ENCODE data around the gene APOBEC4. TPM values are rescaled to one million over a fixed set of nuclear protein-coding genes. Genes with fewer than 3 reads are reported as not detected.
A peak's percentile ranks its signal among the peaks of the same experiment; 100 is the strongest.

The APOBEC4 gene
- total RNA-seq, 1 experiment from 2014 or later, result not detected

DNA sequence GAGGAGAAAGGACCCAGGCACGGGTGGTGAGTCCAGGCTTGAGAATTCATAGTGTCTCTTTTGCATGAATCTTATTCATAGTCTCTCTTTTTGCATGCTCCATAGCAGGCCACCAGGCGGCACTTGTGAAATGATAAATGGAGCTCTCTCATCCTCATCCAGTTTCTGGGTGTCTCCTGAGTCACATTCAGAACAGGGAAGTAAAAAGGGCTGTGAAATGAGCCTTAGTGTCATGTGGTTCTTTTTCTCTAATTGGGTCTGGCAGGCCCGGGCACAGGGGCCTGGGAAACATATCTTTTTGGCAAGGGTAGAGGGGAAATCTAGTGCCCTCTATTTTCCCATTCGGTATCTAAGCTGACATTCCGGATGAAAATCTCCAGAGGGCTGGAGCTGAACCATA, 43.8 kb downstream of the APOBEC4 start:
- Histone ChIP-seq H3K4me1 (no peaks in the 10 kb centered on the region), H3K9me3 (no peaks in the 10 kb centered on the region), H3K27me3 (replicated peaks; ENCODE audit: control insufficient read depth, insufficient read depth, low read length) (no peaks in the 10 kb centered on the region), H3K4me3 (ENCODE audit: low read depth, low read length) (no peak overlapping the region), H3K36me3 (ENCODE audit: control insufficient read depth, insufficient read depth, low read length) (no peaks in the 10 kb centered on the region)
- Mint-ChIP-seq H3K4me3 (ENCODE audit: unreplicated experiment) (no peak overlapping the region), H3K36me3 (ENCODE audit: insufficient read depth, unreplicated experiment) (no peaks in the 10 kb centered on the region), H3K27me3 (ENCODE audit: insufficient read depth, unreplicated experiment) (no peaks in the 10 kb centered on the region), H3K4me1 (ENCODE audit: low read depth, unreplicated experiment) (no peaks in the 10 kb centered on the region), H3K27ac (ENCODE audit: unreplicated experiment) (peak overlapping the region; percentile 49), H3K9me3 (ENCODE audit: unreplicated experiment) (no peaks in the 10 kb centered on the region)
- BruUV-seq (replicated peaks), result no TSS peak
- intact Hi-C loops (cut with micrococcal nuclease; ENCODE audit: unreplicated experiment), result loop anchor here (1.0 kb wide), 3 partner anchors 14 to 307 kb away; no protein-coding TSS in a partner anchor
- DNase-seq, result peak; percentile 50 to 59
- ChIA-PET POLR2A (no interaction called here), CTCF (interaction anchor here (0.5 to 1.8 kb wide), 11 partner anchors 10 to 329 kb away, joined by 3 to 16 read pairs (median 5); no protein-coding TSS in a partner anchor)
- TF ChIP-seq, protein P1, sequence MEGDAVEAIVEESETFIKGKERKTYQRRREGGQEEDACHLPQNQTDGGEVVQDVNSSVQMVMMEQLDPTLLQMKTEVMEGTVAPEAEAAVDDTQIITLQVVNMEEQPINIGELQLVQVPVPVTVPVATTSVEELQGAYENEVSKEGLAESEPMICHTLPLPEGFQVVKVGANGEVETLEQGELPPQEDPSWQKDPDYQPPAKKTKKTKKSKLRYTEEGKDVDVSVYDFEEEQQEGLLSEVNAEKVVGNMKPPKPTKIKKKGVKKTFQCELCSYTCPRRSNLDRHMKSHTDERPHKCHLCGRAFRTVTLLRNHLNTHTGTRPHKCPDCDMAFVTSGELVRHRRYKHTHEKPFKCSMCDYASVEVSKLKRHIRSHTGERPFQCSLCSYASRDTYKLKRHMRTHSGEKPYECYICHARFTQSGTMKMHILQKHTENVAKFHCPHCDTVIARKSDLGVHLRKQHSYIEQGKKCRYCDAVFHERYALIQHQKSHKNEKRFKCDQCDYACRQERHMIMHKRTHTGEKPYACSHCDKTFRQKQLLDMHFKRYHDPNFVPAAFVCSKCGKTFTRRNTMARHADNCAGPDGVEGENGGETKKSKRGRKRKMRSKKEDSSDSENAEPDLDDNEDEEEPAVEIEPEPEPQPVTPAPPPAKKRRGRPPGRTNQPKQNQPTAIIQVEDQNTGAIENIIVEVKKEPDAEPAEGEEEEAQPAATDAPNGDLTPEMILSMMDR (IDR thresholded peaks at IDR 0.05; ENCODE audit: insufficient read depth in 1 of 2, low read depth in 1 of 2, low read length in 1 of 2, severe bottlenecking in 1 of 2, unreplicated experiment in 1 of 2), result peak; percentile 41 to 61

DNA sequence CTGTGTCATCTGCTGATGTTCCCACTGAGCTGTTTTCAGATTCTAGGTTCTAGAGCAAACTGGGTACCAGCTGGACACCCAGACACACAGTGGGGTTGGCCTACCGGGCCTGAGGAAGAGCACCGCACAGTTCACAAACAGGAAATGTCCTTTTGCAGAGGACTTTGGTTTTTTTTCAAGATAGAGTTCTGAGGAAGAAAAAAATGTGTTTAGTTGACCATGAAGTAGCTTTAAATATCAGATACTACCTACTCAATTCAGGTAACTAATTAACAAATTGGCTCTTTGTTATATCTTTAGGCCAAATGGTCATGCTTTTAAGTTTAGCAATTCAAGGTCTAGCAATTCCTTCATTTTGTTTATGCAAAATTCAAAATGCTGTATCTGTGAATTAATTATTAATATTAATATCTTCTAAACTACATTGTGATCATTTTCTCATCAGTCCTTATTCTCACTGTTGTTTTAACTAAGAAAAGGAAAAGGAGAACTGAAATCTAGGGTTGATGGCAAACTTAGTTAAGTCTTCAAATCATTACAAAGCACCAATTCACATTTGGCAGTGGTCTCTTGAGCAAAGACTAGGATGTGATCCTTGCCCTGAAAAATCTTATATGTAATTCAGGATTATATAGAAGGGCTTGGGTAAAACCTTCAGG, 45.7 kb downstream of the APOBEC4 start:
- no peak overlapping the region for H3K4me3 ChIP-seq (ENCODE audit: low read depth, low read length)
- TF ChIP-seq, protein P1 (IDR thresholded peaks at IDR 0.05; ENCODE audit: insufficient read depth in 1 of 2, low read depth in 1 of 2, low read length in 1 of 2, severe bottlenecking in 1 of 2, unreplicated experiment in 1 of 2), result no peak
- ChIA-PET CTCF (interaction anchor here (0.6 kb wide), 1 partner anchor 77 kb away, joined by 3 read pairs; no protein-coding TSS in a partner anchor), POLR2A (no interaction called here)
- no peak overlapping the region for H3K27ac Mint-ChIP-seq (ENCODE audit: unreplicated experiment)
- H3K9me3 ChIP-seq, result no peaks in the 10 kb centered on the region
- peaks cover 7% of the 10 kb centered on the region for H3K4me1 Mint-ChIP-seq (ENCODE audit: low read depth, unreplicated experiment)
- H3K9me3 Mint-ChIP-seq (ENCODE audit: unreplicated experiment), result no peaks in the 10 kb centered on the region
- no peaks in the 10 kb centered on the region for H3K27me3 ChIP-seq (replicated peaks; ENCODE audit: control insufficient read depth, insufficient read depth, low read length)
- no TSS peak for BruUV-seq (replicated peaks)
- H3K4me1 ChIP-seq, result no peaks in the 10 kb centered on the region
- no peak for DNase-seq
- H3K4me3 Mint-ChIP-seq (ENCODE audit: unreplicated experiment), result no peak overlapping the region
- no peaks in the 10 kb centered on the region for H3K36me3 Mint-ChIP-seq (ENCODE audit: insufficient read depth, unreplicated experiment)
- H3K36me3 ChIP-seq (ENCODE audit: control insufficient read depth, insufficient read depth, low read length), result no peaks in the 10 kb centered on the region
- H3K27me3 Mint-ChIP-seq (ENCODE audit: insufficient read depth, unreplicated experiment), result no peaks in the 10 kb centered on the region
- intact Hi-C loops (cut with micrococcal nuclease; ENCODE audit: unreplicated experiment), result no loop called here

DNA sequence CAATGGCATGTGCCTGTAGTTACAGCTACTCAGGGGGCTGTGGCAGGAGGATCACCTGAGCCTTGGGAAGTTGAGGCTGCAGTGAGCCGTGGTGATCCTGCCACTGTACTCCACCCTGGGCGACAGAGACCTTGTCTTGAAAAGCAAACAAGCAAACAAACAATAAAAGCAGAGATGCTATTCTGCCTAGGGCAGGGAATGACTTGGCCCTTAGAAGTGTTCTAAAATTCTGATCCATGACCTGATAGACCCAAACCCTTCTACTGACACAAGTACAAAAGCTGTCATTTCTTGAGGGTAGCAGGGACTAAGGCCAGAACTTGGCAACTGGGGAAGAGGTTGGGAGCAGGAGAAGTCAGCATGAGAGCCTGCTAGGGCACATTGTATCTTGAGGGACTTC, 47.2 kb downstream of the APOBEC4 start:
- Histone ChIP-seq H3K36me3 (ENCODE audit: control insufficient read depth, insufficient read depth, low read length) (no peaks in the 10 kb centered on the region), H3K4me1 (no peaks in the 10 kb centered on the region), H3K27me3 (replicated peaks; ENCODE audit: control insufficient read depth, insufficient read depth, low read length) (no peaks in the 10 kb centered on the region), H3K9me3 (no peaks in the 10 kb centered on the region), H3K4me3 (ENCODE audit: low read depth, low read length) (no peak overlapping the region)
- intact Hi-C loops (cut with micrococcal nuclease; ENCODE audit: unreplicated experiment), result no loop called here
- H3K4me3 Mint-ChIP-seq (ENCODE audit: unreplicated experiment), result no peak overlapping the region
- DNase-seq, result no peak
- TF ChIP-seq, protein P1 (IDR thresholded peaks at IDR 0.05; ENCODE audit: insufficient read depth in 1 of 2, low read depth in 1 of 2, low read length in 1 of 2, severe bottlenecking in 1 of 2, unreplicated experiment in 1 of 2), result no peak
- CTCF ChIA-PET, result no interaction called here
- no peaks in the 10 kb centered on the region for H3K9me3 Mint-ChIP-seq (ENCODE audit: unreplicated experiment)
- POLR2A ChIA-PET, result no interaction called here
- no peak overlapping the region for H3K27ac Mint-ChIP-seq (ENCODE audit: unreplicated experiment)
- BruUV-seq (replicated peaks), result no TSS peak
- peaks cover 7% of the 10 kb centered on the region for H3K4me1 Mint-ChIP-seq (ENCODE audit: low read depth, unreplicated experiment)
- H3K27me3 Mint-ChIP-seq (ENCODE audit: insufficient read depth, unreplicated experiment), result no peaks in the 10 kb centered on the region
- H3K36me3 Mint-ChIP-seq (ENCODE audit: insufficient read depth, unreplicated experiment), result no peaks in the 10 kb centered on the region
